CD4-positive, alpha-beta memory T cell (primary cell): Measurements from ENCODE around the gene FCHSD2. TPM values are rescaled to one million over a fixed set of nuclear protein-coding genes. Genes with fewer than 3 reads are reported as not detected.

Experiments
- CTCF ChIA-PET: fragments of 350-600 bp; sonication (Branson Sonifier 250); formaldehyde crosslinking; loops from one replicate; lab custom pipeline; 2021; ENCODE audit warnings: inconsistent platforms; ENCODE audit not compliant: partially characterized antibody; lab: Charles Lee
- POLR2A ChIA-PET: fragments of 350-600 bp; sonication (Branson Sonifier 250); formaldehyde crosslinking; loops from one replicate; lab custom pipeline; 2021; ENCODE audit not compliant: partially characterized antibody; lab: Charles Lee
- DNase-seq, 5 donors: peaks; one replicate each; pipeline versions ENCODE4 v3.0.0 to v3.0.0-alpha.2; 2020 to 2022; ENCODE audit warnings: mixed read lengths in 1 of 5
- H3K27ac ChIP-seq: one replicate; pipeline ENCODE4 v1.7.0; 2013; ENCODE audit warnings: low read depth, low read length
- H3K27me3 ChIP-seq: 2 replicates; pipeline ENCODE4 v1.7.0; 2013; ENCODE audit warnings: mild to moderate bottlenecking, low read length, moderate library complexity; ENCODE audit not compliant: insufficient read depth
- H3K36me3 ChIP-seq: 2 replicates; pipeline ENCODE4 v1.7.0; 2013; ENCODE audit warnings: mild to moderate bottlenecking, low read length, moderate library complexity; ENCODE audit not compliant: insufficient read depth
- H3K4me1 ChIP-seq: 2 replicates; pipeline ENCODE4 v1.7.0; 2013; ENCODE audit warnings: mild to moderate bottlenecking, low read length, moderate library complexity; ENCODE audit not compliant: insufficient read depth
- H3K4me3 ChIP-seq, 2 donors: one replicate each; pipeline ENCODE4 v1.7.0; 2013; ENCODE audit warnings: low read length in 2 of 2, mild to moderate bottlenecking in 1 of 2
- H3K9me3 ChIP-seq, 2 donors: one replicate each; pipeline ENCODE4 v1.7.0; 2013; ENCODE audit warnings: low read length in 2 of 2, control low read depth in 1 of 2; ENCODE audit not compliant: control insufficient read depth in 1 of 2
- H3K27ac Mint-ChIP-seq, 7 donors: one replicate each; pipeline ENCODE4 v1.8.0; 2020 to 2021; ENCODE audit warnings: mixed read lengths in 7 of 7, mild to moderate bottlenecking in 6 of 7, inconsistent platforms in 3 of 7, moderate library complexity in 3 of 7
- H3K27me3 Mint-ChIP-seq, 2 donors: one replicate each; pipeline ENCODE4 v1.8.0; 2020 to 2021; ENCODE audit warnings: mixed read lengths in 2 of 2
- H3K36me3 Mint-ChIP-seq, 2 donors: one replicate each; pipeline ENCODE4 v1.8.0; 2020 to 2021; ENCODE audit warnings: mixed read lengths in 2 of 2, inconsistent platforms in 1 of 2, mild to moderate bottlenecking in 1 of 2
- H3K4me1 Mint-ChIP-seq, 4 donors: one replicate each; pipeline ENCODE4 v1.8.0; 2020 to 2021; ENCODE audit warnings: mixed read lengths in 4 of 4, mild to moderate bottlenecking in 1 of 4
- H3K4me3 Mint-ChIP-seq, 8 donors: one replicate each; pipeline ENCODE4 v1.8.0; 2020 to 2021; ENCODE audit warnings: mixed read lengths in 8 of 8, mild to moderate bottlenecking in 7 of 8, moderate library complexity in 6 of 8, inconsistent platforms in 3 of 8
- H3K9me3 Mint-ChIP-seq, 8 donors: one replicate each; pipeline ENCODE4 v1.8.0; 2020 to 2021; ENCODE audit warnings: mixed read lengths in 8 of 8, mild to moderate bottlenecking in 5 of 8, inconsistent platforms in 3 of 8, moderate library complexity in 1 of 8
- intact Hi-C: fragments of 100-400 bp; cut with micrococcal nuclease; formaldehyde crosslinking; loops from one replicate; pipeline ENCODE4 v1.15.1; 2023
- polyA plus RNA-seq, 2 donors: library from polyadenylated mRNA; unstranded; fragments of 300-500 nt; fragmentation: Illumina TruSeq; gene quantifications; one replicate each; pipeline ENCODE4 v1.2.3, GENCODE V29; 2021
- total RNA-seq, 2 experiments: library from RNA; stranded (reverse); gene quantifications; one replicate each; pipeline ENCODE4 v1.2.3, GENCODE V29; 2021

FCHSD2 gene
- total and polyA plus RNA-seq, 4 experiments from 2014 or later: 9.5 to 52.0 (median 34.8) TPM

- no peaks in the 10 kb centered on the region for H3K36me3 ChIP-seq
- no peak for DNase-seq
Measured at GRCh38 chr11:72897506-72897905, 244.6 kb downstream of the FCHSD2 start.

GRCh38 chr11:72896431-72896830 is 245.7 kb downstream of the FCHSD2 start:
- peaks cover 13 to 19% of the 10 kb centered on the region in 2 donors for H3K36me3 Mint-ChIP-seq
- H3K4me1 ChIP-seq: no peaks in the 10 kb centered on the region
- ChIA-PET POLR2A (no interaction called here), CTCF (interaction anchor here (0.7 kb wide), 1 partner anchor 281 kb away, joined by 3 read pairs; no protein-coding TSS in a partner anchor)
- H3K27ac Mint-ChIP-seq: no peak overlapping the region
- H3K27ac ChIP-seq: no peak overlapping the region
- no peaks in the 10 kb centered on the region for H3K36me3 ChIP-seq
- H3K4me1 Mint-ChIP-seq: no peaks in the 10 kb centered on the region
- no peaks in the 10 kb centered on the region for H3K9me3 ChIP-seq
- DNase-seq: no peak
- no peaks in the 10 kb centered on the region for H3K27me3 ChIP-seq
- intact Hi-C loops: no loop called here
- H3K4me3 ChIP-seq: no peak overlapping the region
- no peak overlapping the region for H3K4me3 Mint-ChIP-seq
- no peaks in the 10 kb centered on the region for H3K27me3 Mint-ChIP-seq
- no peaks in the 10 kb centered on the region for H3K9me3 Mint-ChIP-seq

More at GRCh38 chr11:72897506-72897905, 244.6 kb downstream of the FCHSD2 start:
- Histone ChIP-seq H3K27ac (no peak overlapping the region), H3K27me3 (no peaks in the 10 kb centered on the region), H3K4me3 (no peak overlapping the region), H3K9me3 (no peaks in the 10 kb centered on the region), H3K4me1 (no peaks in the 10 kb centered on the region)
- H3K9me3 Mint-ChIP-seq: no peaks in the 10 kb centered on the region
- H3K36me3 Mint-ChIP-seq: peaks cover 13 to 20% of the 10 kb centered on the region in 2 donors
- H3K27me3 Mint-ChIP-seq: no peaks in the 10 kb centered on the region
- intact Hi-C loops: no loop called here
- ChIA-PET POLR2A (no interaction called here), CTCF (no interaction called here)
- H3K4me1 Mint-ChIP-seq: no peaks in the 10 kb centered on the region
- no peak overlapping the region for H3K27ac Mint-ChIP-seq
- no peak overlapping the region for H3K4me3 Mint-ChIP-seq

GRCh38 chr11:72890881-72891280 is 251.2 kb downstream of the FCHSD2 start:
- no peaks in the 10 kb centered on the region for H3K27me3 ChIP-seq
- H3K9me3 ChIP-seq: no peaks in the 10 kb centered on the region
- no peaks in the 10 kb centered on the region for H3K27me3 Mint-ChIP-seq
- ChIA-PET POLR2A (no interaction called here), CTCF (interaction anchor here (1.3 to 1.7 kb wide), 3 partner anchors 9 to 287 kb away, joined by 3 to 6 read pairs (median 4); no protein-coding TSS in a partner anchor)
- H3K9me3 Mint-ChIP-seq: no peaks in the 10 kb centered on the region
- H3K36me3 ChIP-seq: peaks cover 8% of the 10 kb centered on the region
- H3K27ac Mint-ChIP-seq: peak overlapping the region in 1 of 7 donors; percentile 50
- H3K4me3 ChIP-seq: no peak overlapping the region
- H3K4me3 Mint-ChIP-seq: no peak overlapping the region
- no peak for DNase-seq
- no peak overlapping the region for H3K27ac ChIP-seq
- no peaks in the 10 kb centered on the region for H3K4me1 Mint-ChIP-seq
- intact Hi-C loops: no loop called here
- H3K4me1 ChIP-seq: no peaks in the 10 kb centered on the region
- peaks cover 29 to 30% of the 10 kb centered on the region in 2 donors for H3K36me3 Mint-ChIP-seq

GRCh38 chr11:72886619-72887018 is 255.5 kb downstream of the FCHSD2 start:
- Histone ChIP-seq H3K4me1 (no peaks in the 10 kb centered on the region), H3K9me3 (no peaks in the 10 kb centered on the region), H3K27ac (no peak overlapping the region), H3K27me3 (no peaks in the 10 kb centered on the region), H3K4me3 (no peak overlapping the region), H3K36me3 (peaks cover 8% of the 10 kb centered on the region)
- intact Hi-C loops: no loop called here
- H3K27me3 Mint-ChIP-seq: no peaks in the 10 kb centered on the region
- no peak for DNase-seq
- H3K4me3 Mint-ChIP-seq: no peak overlapping the region
- H3K4me1 Mint-ChIP-seq: no peaks in the 10 kb centered on the region
- peak overlapping the region in 2 of 7 donors; percentile 8 to 53 for H3K27ac Mint-ChIP-seq
- POLR2A ChIA-PET: no interaction called here
- peaks cover 0 to 1% (median 0%) of the 10 kb centered on the region in 8 donors for H3K9me3 Mint-ChIP-seq
- peaks cover 43 to 46% of the 10 kb centered on the region in 2 donors for H3K36me3 Mint-ChIP-seq
- CTCF ChIA-PET: no interaction called here

GRCh38 chr11:72885749-72886609 is 256.1 kb downstream of the FCHSD2 start:
- no peak overlapping the region for H3K4me3 ChIP-seq
- Mint-ChIP-seq H3K27ac (peak overlapping the region in 2 of 7 donors; percentile 8 to 64), H3K4me1 (no peaks in the 10 kb centered on the region), H3K36me3 (peaks cover 49 to 53% of the 10 kb centered on the region in 2 donors), H3K27me3 (no peaks in the 10 kb centered on the region), H3K9me3 (peaks cover 0 to 4% (median 0%) of the 10 kb centered on the region in 8 donors), H3K4me3 (no peak overlapping the region)
- no peaks in the 10 kb centered on the region for H3K4me1 ChIP-seq
- H3K36me3 ChIP-seq: peaks cover 8% of the 10 kb centered on the region
- intact Hi-C loops: no loop called here
- H3K9me3 ChIP-seq: no peaks in the 10 kb centered on the region
- H3K27me3 ChIP-seq: no peaks in the 10 kb centered on the region
- no peak for DNase-seq
- ChIA-PET POLR2A (no interaction called here), CTCF (no interaction called here)
- H3K27ac ChIP-seq: no peak overlapping the region

DNA sequence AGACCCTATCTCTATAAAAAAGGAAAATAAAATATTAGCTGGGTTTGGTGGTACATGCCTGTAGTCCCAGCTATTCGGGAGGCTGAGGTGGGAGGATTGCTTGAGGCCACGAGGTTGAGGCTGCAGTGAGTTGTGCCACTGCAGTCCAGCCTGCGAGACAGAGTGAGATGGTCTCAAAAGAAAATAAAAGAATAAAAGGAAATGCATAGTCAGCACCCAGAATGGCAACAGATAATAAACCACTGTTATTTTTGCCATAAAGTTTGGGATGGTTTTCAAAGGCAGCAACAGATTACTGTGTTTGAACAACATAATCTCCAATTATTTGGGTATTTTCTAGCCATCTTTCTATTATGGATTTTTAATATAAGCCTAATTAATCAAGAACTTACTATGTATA is 266.0 kb downstream of the FCHSD2 start:
- no peaks in the 10 kb centered on the region for H3K36me3 ChIP-seq
- Mint-ChIP-seq H3K27ac (no peak overlapping the region), H3K4me3 (no peak overlapping the region), H3K36me3 (peaks cover 23 to 33% of the 10 kb centered on the region in 2 donors), H3K4me1 (peaks cover 0 to 4% (median 1%) of the 10 kb centered on the region in 4 donors), H3K27me3 (no peaks in the 10 kb centered on the region), H3K9me3 (peaks cover 0 to 8% (median 0%) of the 10 kb centered on the region in 8 donors)
- H3K4me1 ChIP-seq: no peaks in the 10 kb centered on the region
- ChIA-PET POLR2A (no interaction called here), CTCF (no interaction called here)
- no peak overlapping the region for H3K4me3 ChIP-seq
- intact Hi-C loops: no loop called here
- no peaks in the 10 kb centered on the region for H3K9me3 ChIP-seq
- no peak for DNase-seq
- H3K27ac ChIP-seq: no peak overlapping the region
- no peaks in the 10 kb centered on the region for H3K27me3 ChIP-seq

DNA sequence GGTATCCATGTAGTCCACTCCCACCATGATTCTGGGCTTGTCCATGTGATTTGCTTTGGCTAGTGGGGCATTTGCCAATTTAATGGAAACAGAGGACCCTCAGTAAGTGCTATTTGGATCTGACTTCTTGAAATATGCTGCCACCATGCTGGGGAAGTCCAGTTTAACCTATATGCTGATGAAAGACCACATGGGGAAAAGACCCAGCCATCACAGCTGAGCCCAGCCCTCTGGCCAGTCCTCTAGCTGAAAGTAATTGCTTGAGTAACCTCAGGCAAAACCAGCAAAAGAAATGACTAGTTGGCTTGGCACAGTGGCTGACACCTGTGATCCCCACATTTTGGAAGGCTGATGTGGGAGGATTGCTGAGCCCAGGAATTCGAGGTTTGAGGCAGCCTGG is 266.4 kb downstream of the FCHSD2 start:
- Histone ChIP-seq H3K4me3 (no peak overlapping the region), H3K27me3 (no peaks in the 10 kb centered on the region), H3K4me1 (no peaks in the 10 kb centered on the region), H3K9me3 (no peaks in the 10 kb centered on the region), H3K36me3 (no peaks in the 10 kb centered on the region), H3K27ac (no peak overlapping the region)
- Mint-ChIP-seq H3K36me3 (peaks cover 19 to 29% of the 10 kb centered on the region in 2 donors), H3K4me3 (no peak overlapping the region), H3K4me1 (peaks cover 3 to 8% (median 4%) of the 10 kb centered on the region in 4 donors), H3K9me3 (peaks cover 0 to 8% (median 0%) of the 10 kb centered on the region in 8 donors), H3K27me3 (no peaks in the 10 kb centered on the region), H3K27ac (peak overlapping the region in 1 of 7 donors; percentile 7)
- intact Hi-C loops: no loop called here
- ChIA-PET CTCF (no interaction called here), POLR2A (no interaction called here)
- no peak for DNase-seq
